ENCODE measurements around the gene PEX5L.

- TF ChIP-seq, protein P1, sequence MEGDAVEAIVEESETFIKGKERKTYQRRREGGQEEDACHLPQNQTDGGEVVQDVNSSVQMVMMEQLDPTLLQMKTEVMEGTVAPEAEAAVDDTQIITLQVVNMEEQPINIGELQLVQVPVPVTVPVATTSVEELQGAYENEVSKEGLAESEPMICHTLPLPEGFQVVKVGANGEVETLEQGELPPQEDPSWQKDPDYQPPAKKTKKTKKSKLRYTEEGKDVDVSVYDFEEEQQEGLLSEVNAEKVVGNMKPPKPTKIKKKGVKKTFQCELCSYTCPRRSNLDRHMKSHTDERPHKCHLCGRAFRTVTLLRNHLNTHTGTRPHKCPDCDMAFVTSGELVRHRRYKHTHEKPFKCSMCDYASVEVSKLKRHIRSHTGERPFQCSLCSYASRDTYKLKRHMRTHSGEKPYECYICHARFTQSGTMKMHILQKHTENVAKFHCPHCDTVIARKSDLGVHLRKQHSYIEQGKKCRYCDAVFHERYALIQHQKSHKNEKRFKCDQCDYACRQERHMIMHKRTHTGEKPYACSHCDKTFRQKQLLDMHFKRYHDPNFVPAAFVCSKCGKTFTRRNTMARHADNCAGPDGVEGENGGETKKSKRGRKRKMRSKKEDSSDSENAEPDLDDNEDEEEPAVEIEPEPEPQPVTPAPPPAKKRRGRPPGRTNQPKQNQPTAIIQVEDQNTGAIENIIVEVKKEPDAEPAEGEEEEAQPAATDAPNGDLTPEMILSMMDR (IDR thresholded peaks at IDR 0.05) = no peak
- TF ChIP-seq EZH2 (IDR thresholded peaks at IDR 0.05; ENCODE audit: borderline replicate concordance, insufficient read depth, low read depth, low read length, poor library complexity, severe bottlenecking) = no peak
These were observed 275.8 kb downstream of the PEX5L start for GRCh38 chr3:179760944-179761343.
